ENCODE results near the gene S100A5. TPM values are rescaled to one million over a fixed set of nuclear protein-coding genes. Genes with fewer than 3 reads are reported as not detected.
A peak's percentile ranks its signal among the peaks of the same experiment; 100 is the strongest.

Gene S100A5
- total and polyA plus RNA-seq, 9 of the 15 experiments (the other 6 are each of a cell fraction or from before 2014, with no cell fraction given), result 0.56 to 1.4 (median 0.64) TPM; not detected in 5

- TF ChIP-seq MTA2 (IDR thresholded peaks at IDR 0.05; ENCODE audit: low read depth), result 0 out of 2 replicates have a peak, but pooled peaks have one; percentile 27
- peak; percentile 79 for TF ChIP-seq ZFX (CRISPR knock-in tag; IDR thresholded peaks at IDR 0.05)
- peak; percentile 47 for TF ChIP-seq NCOR1 (IDR thresholded peaks at IDR 0.05)
- TF ChIP-seq BCL6 (CRISPR knock-in tag; IDR thresholded peaks at IDR 0.05), result no peak
- no peak for TF ChIP-seq ZNF165 (CRISPR knock-in tag; IDR thresholded peaks at IDR 0.05; ENCODE audit: borderline replicate concordance)
- no peak for TF ChIP-seq NFYB (IDR thresholded peaks at IDR 0.05; ENCODE audit: extremely low read depth, insufficient read length)
- TF ChIP-seq HNRNPL (IDR thresholded peaks at IDR 0.05; ENCODE audit: low read depth, low read length), result peak; percentile 79
- TF ChIP-seq MYC (IDR thresholded peaks at IDR 0.05; ENCODE audit: low read depth, low read length), result peak; percentile 41; the same call in 1 of the 2 replicates
- TF ChIP-seq MYC (CRISPR knock-in tag; IDR thresholded peaks at IDR 0.05; ENCODE audit: borderline replicate concordance, low read depth), result no peak
- no peak for TF ChIP-seq LCOR (CRISPR knock-in tag; IDR thresholded peaks at IDR 0.05)
- TF ChIP-seq SMARCA4 (IDR thresholded peaks at IDR 0.05), result no peak; the same call in 1 of the 2 replicates
- TF ChIP-seq ARID1B (IDR thresholded peaks at IDR 0.05), result peak; percentile 64
- no peak for TF ChIP-seq NELFE (IDR thresholded peaks at IDR 0.05; ENCODE audit: insufficient read depth, insufficient read length)
- TF ChIP-seq LEF1 (IDR thresholded peaks at IDR 0.05), result no peak
- no peak for TF ChIP-seq MCM5 (IDR thresholded peaks at IDR 0.05; ENCODE audit: low read depth)
- TF ChIP-seq RB1 (IDR thresholded peaks at IDR 0.05; ENCODE audit: low read depth), result peak; percentile 7; the same call in 1 of the 2 replicates
- TF ChIP-seq ZNF239 (CRISPR knock-in tag; IDR thresholded peaks at IDR 0.05), result no peak
- no peak for TF ChIP-seq ZNF707 (CRISPR knock-in tag; conservative IDR thresholded peaks at IDR 0.05)
- TF ChIP-seq ZFP36 (IDR thresholded peaks at IDR 0.05; ENCODE audit: low read depth, low read length, partially characterized antibody), result peak; percentile 98
- no peak for TF ChIP-seq ZNF311 (CRISPR knock-in tag; IDR thresholded peaks at IDR 0.05)
- TF ChIP-seq, protein P1, sequence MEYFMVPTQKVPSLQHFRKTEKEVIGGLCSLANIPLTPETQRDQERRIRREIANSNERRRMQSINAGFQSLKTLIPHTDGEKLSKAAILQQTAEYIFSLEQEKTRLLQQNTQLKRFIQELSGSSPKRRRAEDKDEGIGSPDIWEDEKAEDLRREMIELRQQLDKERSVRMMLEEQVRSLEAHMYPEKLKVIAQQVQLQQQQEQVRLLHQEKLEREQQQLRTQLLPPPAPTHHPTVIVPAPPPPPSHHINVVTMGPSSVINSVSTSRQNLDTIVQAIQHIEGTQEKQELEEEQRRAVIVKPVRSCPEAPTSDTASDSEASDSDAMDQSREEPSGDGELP (CRISPR knock-in tag; IDR thresholded peaks at IDR 0.05; ENCODE audit: borderline replicate concordance), result 0 out of 2 replicates have a peak, but pooled peaks have one; percentile 58
- TF ChIP-seq CBFA2T2 (conservative IDR thresholded peaks at IDR 0.05), result peak; percentile 66
- no peak for TF ChIP-seq NR2C2 (CRISPR knock-in tag; IDR thresholded peaks at IDR 0.05)
- TF ChIP-seq NR2C2 (tag; IDR thresholded peaks at IDR 0.05), result no peak
- TF ChIP-seq PTRF (tag; IDR thresholded peaks at IDR 0.05), result no peak
- TF ChIP-seq ZNF282 (CRISPR knock-in tag; IDR thresholded peaks at IDR 0.05), result no peak
- no peak for TF ChIP-seq ARHGAP35 (IDR thresholded peaks at IDR 0.05; ENCODE audit: partially characterized antibody)
- TF ChIP-seq HMGN3 (IDR thresholded peaks at IDR 0.05; ENCODE audit: borderline replicate concordance, extremely low read depth, insufficient read length, low read depth, low read length), result no peak
- no peak for TF ChIP-seq ZC3H11A (IDR thresholded peaks at IDR 0.05; ENCODE audit: low read depth, low read length)
- TF ChIP-seq ZNF586 (CRISPR knock-in tag; conservative IDR thresholded peaks at IDR 0.05), result no peak
Observed at GRCh38 chr1:153545067-153546055, 4.6 kb upstream of the S100A5 start, which contains the start of gene S100A4 (continued).

Data from K562 (cell line).